Body of pancreas (tissue), 4 donors: Measurements from ENCODE around the gene ZNF768.
"Not testable (repeated sequence)": the region's sequence is repeated elsewhere in the genome, so short reads cannot be mapped to it uniquely, and the experiment has no call there.

ENCODE experiments used
- CTCF ChIP-seq, 7 experiments: fragments of 450-650 bp in 4 of 7; fragments of 200-600 bp in 3 of 7; sonication (generic) in 3 of 7; IDR thresholded peaks; one replicate each; pipeline ENCODE4 v1.5.1; 2016 to 2019; ENCODE audit warnings: antibody characterized with exemption in 7 of 7
- POLR2A ChIP-seq, 3 donors: fragments of 450-650 bp; IDR thresholded peaks; one replicate each; pipeline ENCODE4 v1.6.1; 2016; ENCODE audit warnings: antibody characterized with exemption in 3 of 3, mild to moderate bottlenecking in 2 of 3

DNA sequence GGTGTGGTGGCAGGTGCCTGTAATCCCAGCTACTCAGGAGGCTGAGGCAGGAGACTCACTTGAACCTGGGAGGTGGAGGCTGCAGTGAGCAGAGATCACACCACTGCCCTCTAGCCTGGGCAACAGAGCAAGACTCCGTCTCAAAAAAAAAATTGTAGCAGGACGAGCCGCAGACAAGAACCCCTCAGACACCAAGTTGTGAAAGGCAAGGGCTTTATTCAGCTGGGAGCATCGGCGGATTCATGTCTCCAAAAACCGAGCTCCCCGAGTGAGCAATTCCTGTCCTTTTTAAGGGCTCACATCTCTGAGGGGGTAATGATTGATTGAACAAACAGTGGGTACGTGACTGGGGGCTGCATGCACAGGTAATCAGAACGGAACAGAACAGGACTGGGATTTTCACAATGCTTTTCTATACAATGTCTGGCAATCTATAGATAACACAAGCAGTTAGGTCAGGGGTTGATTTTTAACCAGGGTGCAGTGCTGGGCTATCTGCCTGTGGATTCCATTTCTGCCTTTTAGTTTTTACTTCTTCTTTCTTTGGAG is 14.6 kb upstream of the ZNF768 start:
- TF ChIP-seq CTCF, POLR2A (IDR thresholded peaks at IDR 0.05): not testable (repeated sequence)
